ENCODE results near the gene MPDZ.

DNA sequence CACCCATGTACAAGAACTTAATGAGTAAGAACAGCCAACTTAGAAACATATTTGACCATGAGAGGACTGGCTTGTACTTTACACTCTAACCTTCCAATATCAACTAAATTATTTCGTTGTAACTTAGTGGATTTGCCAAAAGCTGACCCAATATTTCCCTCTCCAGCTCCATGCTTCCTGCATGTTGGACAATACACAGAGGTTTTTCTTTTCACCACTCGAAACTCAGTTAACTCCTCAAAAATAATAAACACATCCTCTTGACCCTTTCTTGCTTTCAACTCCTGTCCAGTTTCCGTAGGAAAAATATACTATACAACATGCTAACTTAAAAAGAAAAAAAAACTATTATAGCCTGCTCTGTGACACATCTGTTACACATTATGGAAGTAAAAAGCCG is 188.9 kb downstream of the MPDZ start:
- TF ChIP-seq, protein P1, sequence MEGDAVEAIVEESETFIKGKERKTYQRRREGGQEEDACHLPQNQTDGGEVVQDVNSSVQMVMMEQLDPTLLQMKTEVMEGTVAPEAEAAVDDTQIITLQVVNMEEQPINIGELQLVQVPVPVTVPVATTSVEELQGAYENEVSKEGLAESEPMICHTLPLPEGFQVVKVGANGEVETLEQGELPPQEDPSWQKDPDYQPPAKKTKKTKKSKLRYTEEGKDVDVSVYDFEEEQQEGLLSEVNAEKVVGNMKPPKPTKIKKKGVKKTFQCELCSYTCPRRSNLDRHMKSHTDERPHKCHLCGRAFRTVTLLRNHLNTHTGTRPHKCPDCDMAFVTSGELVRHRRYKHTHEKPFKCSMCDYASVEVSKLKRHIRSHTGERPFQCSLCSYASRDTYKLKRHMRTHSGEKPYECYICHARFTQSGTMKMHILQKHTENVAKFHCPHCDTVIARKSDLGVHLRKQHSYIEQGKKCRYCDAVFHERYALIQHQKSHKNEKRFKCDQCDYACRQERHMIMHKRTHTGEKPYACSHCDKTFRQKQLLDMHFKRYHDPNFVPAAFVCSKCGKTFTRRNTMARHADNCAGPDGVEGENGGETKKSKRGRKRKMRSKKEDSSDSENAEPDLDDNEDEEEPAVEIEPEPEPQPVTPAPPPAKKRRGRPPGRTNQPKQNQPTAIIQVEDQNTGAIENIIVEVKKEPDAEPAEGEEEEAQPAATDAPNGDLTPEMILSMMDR (IDR thresholded peaks at IDR 0.05), result no peak
- TF ChIP-seq POLR2A (IDR thresholded peaks at IDR 0.05) (no peak), POLR2AphosphoS5 (IDR thresholded peaks at IDR 0.05; ENCODE audit: insufficient read depth in 1 of 2, low read depth in 1 of 2) (no peak)
